HUES6 (cell line): ENCODE results near the gene TMTC2.

ENCODE experiments used
- H3K27ac ChIP-seq: 2 replicates; pipeline ENCODE4 v1.7.0; 2013; ENCODE audit warnings: low read depth, mild to moderate bottlenecking, low read length, inconsistent platforms
- H3K27me3 ChIP-seq: 2 replicates; pipeline ENCODE4 v1.6.1; 2013; ENCODE audit warnings: low read length; ENCODE audit not compliant: control insufficient read depth, insufficient read depth
- H3K36me3 ChIP-seq: 2 replicates; pipeline ENCODE4 v1.6.1; 2013; ENCODE audit warnings: low read length; ENCODE audit not compliant: control insufficient read depth, insufficient read depth
- H3K4me1 ChIP-seq: 2 replicates; pipeline ENCODE4 v1.6.1; 2013; ENCODE audit warnings: low read length; ENCODE audit not compliant: control insufficient read depth, insufficient read depth
- H3K4me3 ChIP-seq: 2 replicates; pipeline ENCODE4 v1.5.1; 2013; ENCODE audit warnings: low read depth, low read length
- H3K9ac ChIP-seq: one replicate; pipeline ENCODE4 v1.6.1; 2013; ENCODE audit warnings: mild to moderate bottlenecking, low read length
- H3K9me3 ChIP-seq: 2 replicates; pipeline ENCODE4 v1.6.1; 2013; ENCODE audit warnings: low read depth, low read length; ENCODE audit not compliant: control insufficient read depth, insufficient read depth

The TMTC2 gene

DNA sequence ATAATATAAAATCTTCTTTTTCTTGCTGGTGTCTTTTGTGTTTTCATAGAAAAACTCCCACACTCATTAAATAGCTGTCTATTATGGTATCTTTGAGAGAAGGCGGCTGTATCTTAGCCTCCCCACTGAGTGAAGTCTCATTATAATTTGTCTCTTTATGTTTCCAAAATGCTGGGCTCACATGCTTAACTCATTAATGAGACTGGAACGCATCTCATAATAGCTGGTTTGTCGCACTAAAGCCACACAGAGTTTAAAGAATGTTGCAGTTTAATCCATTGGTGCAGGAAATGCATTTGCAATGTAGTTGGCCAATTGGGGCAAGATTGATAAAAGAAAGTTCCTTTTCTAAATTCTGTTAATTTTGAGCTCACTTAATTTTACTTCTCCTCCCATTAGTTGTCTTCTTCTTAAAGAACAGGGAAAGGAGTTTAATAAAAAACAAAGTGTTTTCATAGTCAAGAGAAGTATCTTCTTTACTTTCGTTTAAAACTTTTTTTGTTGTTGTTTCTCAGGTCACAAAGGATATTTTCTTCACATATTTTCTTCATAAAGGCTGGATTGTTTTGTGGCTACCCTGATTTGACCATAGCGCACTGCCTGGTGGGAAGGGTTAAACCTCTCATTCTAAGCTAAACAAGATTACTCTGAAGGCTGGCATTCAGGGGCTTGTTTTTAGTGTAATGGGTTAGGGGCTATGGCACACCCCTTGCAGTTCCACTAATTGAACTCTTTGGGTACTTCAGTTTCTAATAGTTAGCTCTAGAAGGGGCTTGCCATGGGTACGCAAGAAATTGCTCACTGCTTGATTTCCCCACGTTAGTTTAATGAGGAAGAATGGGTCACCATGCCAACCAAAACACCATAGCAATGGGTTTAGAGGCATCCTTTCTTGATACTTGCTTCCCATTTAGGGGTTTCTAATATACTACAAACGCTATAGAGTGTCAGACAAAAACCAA lies 197.0 kb downstream of the TMTC2 start:
- Histone ChIP-seq H3K27me3 (no peaks in the 10 kb centered on the region), H3K4me1 (no peaks in the 10 kb centered on the region; the same call in 1 of the 2 replicates), H3K9me3 (no peaks in the 10 kb centered on the region), H3K9ac (no peak overlapping the region), H3K27ac (no peak overlapping the region), H3K36me3 (no peaks in the 10 kb centered on the region), H3K4me3 (no peak overlapping the region)

DNA sequence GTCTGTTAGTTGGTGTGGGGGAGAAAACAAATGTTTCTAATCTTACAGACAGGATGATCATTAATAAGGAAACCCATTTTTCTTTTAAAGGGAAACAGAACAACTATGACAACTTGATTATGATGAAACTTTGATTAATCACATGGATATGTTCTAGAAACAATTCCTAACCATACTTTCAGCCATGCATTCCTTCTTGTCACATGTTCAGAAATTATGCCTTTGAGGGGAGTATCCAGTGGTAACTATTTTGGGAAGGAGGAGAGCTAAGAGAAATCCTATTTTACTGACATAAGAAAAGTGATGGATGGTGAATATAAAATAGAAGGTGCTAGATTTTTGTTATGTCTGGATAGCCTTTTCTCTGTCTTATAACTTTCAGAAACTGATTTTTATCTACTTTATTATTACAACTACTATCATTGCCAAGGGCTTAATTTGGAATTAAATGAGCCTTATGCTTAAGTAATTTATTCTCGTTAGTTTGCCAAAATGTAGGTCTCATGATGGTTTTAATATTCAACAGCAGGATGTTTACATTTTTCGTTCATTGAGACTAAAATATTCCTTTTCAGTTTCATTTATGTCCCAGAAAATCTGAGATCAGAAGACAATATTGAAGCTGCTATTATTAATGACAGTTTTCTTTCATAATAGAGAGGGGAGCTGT lies 200.1 kb downstream of the TMTC2 start:
- H3K9ac ChIP-seq = no peak overlapping the region
- H3K27ac ChIP-seq = no peak overlapping the region
- H3K36me3 ChIP-seq = no peaks in the 10 kb centered on the region
- no peaks in the 10 kb centered on the region for H3K9me3 ChIP-seq
- no peaks in the 10 kb centered on the region for H3K27me3 ChIP-seq
- H3K4me3 ChIP-seq = no peak overlapping the region
- no peaks in the 10 kb centered on the region; the same call in 1 of the 2 replicates for H3K4me1 ChIP-seq

DNA sequence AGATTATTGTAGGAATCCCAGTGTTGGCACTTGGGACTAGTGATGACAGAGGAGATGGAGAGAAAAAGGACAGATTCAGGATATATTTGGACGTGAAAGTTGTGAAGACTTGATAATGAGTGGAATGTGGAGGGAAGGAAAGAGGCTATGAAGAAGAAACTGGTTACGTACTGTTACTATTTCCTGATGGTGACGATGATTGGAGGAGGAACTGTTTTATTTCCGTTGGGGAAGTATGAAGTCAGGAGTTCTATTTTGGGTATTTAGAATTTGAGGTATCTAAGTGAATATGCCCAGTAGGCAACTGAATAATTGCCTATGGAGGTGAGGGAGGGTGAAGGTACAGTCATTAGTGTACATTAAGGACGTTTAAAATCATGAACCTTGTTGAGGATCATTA lies 207.2 kb downstream of the TMTC2 start:
- H3K9ac ChIP-seq = no peak overlapping the region
- no peaks in the 10 kb centered on the region for H3K4me1 ChIP-seq
- H3K4me3 ChIP-seq = no peak overlapping the region
- H3K27ac ChIP-seq = no peak overlapping the region
- no peaks in the 10 kb centered on the region for H3K27me3 ChIP-seq
- no peaks in the 10 kb centered on the region for H3K9me3 ChIP-seq
- no peaks in the 10 kb centered on the region for H3K36me3 ChIP-seq

DNA sequence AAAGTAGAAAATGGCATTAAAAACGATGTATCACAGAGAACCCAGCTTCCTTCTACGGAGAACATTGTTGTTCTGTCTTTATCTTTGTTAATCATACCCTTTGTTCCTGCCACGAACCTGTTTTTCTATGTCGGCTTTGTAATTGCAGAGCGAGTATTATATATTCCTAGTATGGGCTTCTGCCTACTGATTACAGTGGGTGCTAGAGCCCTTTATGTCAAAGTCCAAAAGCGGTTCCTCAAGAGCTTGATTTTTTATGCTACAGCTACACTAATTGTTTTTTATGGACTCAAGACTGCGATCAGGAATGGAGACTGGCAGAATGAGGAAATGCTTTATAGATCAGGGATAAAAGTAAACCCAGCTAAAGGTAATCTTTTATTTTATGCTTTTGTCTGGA lies 209.6 kb downstream of the TMTC2 start:
- no peaks in the 10 kb centered on the region for H3K9me3 ChIP-seq
- no peak overlapping the region for H3K27ac ChIP-seq
- no peak overlapping the region for H3K4me3 ChIP-seq
- H3K9ac ChIP-seq = no peak overlapping the region
- no peaks in the 10 kb centered on the region for H3K27me3 ChIP-seq
- no peaks in the 10 kb centered on the region for H3K4me1 ChIP-seq
- H3K36me3 ChIP-seq = no peaks in the 10 kb centered on the region

DNA sequence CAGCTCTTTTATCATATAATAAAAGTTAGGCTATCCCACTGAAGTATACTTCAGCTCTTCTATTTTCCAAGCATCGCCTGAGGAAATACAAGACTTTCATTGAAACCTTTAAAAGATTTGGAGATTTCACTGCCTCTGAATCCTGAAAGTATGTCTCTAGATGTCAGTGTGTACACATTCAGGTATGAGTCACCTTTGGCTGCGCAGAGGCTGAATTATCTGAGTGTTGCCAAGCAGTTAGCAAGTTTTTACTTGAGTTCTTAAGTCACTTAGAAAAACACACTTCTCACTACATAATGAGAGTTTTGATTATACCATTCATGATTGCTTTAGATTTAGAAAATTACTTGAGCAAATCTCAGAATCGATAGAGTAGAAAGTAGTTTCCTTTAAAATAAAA lies 210.3 kb downstream of the TMTC2 start:
- Histone ChIP-seq H3K9ac (no peak overlapping the region), H3K36me3 (no peaks in the 10 kb centered on the region), H3K4me1 (no peaks in the 10 kb centered on the region), H3K27ac (no peak overlapping the region), H3K27me3 (no peaks in the 10 kb centered on the region), H3K9me3 (no peaks in the 10 kb centered on the region), H3K4me3 (no peak overlapping the region)

DNA sequence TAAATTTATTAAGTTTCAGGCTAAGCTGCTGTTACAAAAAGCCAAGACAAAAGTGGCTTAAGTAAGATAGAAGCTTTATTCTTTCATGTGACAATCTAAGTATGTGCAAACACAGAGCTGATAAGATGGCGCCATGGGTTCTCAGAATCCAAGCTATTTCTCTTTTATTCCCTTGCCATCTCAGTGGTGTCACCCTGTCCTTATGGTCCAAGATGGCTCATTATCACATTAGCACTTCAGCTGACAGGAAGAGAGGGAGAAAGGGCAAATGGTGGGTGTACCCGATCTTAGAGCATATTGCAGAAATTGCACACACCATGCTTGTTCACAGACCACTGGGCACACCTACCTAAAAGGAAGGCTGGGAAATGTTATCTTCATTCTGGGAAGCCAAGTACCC lies 211.7 kb downstream of the TMTC2 start:
- H3K27me3 ChIP-seq = no peaks in the 10 kb centered on the region
- no peaks in the 10 kb centered on the region for H3K36me3 ChIP-seq

DNA sequence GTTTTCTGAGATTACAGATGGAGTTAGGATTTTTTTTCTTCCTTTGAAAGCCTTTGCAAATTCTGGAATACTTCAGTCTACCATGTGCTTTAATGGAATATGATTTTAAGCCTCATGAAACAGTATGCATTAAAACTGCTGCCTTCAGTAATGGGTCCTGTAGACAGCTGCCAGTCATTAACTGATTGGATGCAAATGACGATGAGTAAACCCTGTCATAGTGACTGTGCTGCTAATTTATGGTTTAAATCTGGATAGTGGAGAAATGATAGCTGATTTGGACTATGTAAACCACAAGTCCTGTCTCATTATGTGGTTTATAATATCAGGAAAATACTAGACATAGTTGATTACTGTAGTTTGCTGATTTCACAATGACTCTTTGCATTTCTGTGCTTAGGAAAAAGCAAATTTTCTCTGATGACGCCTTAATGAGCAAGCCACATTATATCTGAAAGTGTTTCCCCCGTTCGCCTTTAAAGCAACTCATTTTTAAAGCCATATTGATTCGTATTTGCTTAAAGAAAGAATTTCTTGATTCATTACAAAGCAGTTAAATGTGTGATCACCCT lies 217.6 kb downstream of the TMTC2 start:
- Histone ChIP-seq H3K4me3 (no peak overlapping the region), H3K27me3 (no peaks in the 10 kb centered on the region), H3K9me3 (no peaks in the 10 kb centered on the region), H3K27ac (no peak overlapping the region), H3K4me1 (no peaks in the 10 kb centered on the region), H3K36me3 (no peaks in the 10 kb centered on the region), H3K9ac (no peak overlapping the region)

More for the DNA sequence above, 211.7 kb downstream of the TMTC2 start:
- Histone ChIP-seq H3K9me3 (no peaks in the 10 kb centered on the region), H3K27ac (no peak overlapping the region), H3K4me3 (no peak overlapping the region), H3K4me1 (no peaks in the 10 kb centered on the region), H3K9ac (no peak overlapping the region)

DNA sequence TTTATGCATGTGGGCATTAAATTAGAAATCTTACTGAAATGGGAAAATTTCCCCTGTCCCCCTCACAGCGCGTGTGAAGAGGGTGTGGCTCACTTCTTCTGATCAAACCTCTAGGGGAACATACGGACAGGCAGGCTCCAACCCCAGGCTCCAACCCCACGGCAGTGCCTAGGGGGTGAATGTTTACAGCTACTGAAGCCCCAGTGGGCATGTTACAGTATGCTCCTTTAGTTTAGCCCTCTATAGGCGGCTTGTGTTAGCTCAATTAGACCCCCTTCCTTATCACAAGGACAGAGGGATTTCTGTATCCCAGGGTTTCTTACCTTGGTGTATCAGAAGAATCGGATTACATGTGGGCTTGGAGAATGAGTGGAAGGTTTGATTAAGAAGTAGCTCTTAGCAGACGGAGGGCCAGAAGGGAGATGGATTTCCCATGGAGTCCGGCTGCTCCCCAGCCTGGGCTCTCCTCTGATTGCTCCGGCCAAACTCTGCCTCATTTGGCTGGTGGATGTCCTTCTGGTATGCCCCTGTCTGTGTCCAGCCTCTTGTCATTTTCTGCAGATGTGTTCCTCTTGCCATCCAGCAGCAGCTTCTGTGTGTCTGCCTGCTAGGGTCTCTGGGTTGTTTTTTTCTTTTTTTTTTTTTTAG lies 223.7 kb downstream of the TMTC2 start:
- Histone ChIP-seq H3K9me3 (no peaks in the 10 kb centered on the region), H3K27ac (no peak overlapping the region), H3K4me3 (no peak overlapping the region), H3K27me3 (no peaks in the 10 kb centered on the region), H3K9ac (no peak overlapping the region), H3K36me3 (no peaks in the 10 kb centered on the region), H3K4me1 (peaks cover 6% of the 10 kb centered on the region; the same call in 1 of the 2 replicates)

DNA sequence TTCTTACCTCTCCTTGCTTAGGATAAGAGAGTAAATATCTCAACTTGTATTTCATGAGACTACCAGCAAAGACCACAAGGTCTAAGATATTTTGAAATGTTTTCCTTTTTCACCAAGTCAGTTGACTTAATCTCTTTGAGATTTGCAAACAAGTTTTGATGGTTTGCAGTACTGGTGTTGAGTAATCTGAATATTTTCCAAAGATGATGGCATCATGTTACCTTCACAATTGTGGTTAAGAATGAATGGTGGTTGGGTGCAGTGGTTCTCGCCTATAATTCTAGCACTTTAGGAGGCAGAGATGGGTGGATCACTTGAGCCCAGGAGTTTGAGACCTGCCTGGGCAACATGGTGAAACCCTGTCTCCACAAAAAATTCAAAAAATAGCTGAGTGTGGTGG lies 225.7 kb downstream of the TMTC2 start:
- Histone ChIP-seq H3K4me1 (peaks cover 6% of the 10 kb centered on the region; the same call in 1 of the 2 replicates), H3K4me3 (no peak overlapping the region), H3K27me3 (no peaks in the 10 kb centered on the region), H3K9me3 (no peaks in the 10 kb centered on the region), H3K36me3 (no peaks in the 10 kb centered on the region), H3K9ac (no peak overlapping the region), H3K27ac (no peak overlapping the region)

DNA sequence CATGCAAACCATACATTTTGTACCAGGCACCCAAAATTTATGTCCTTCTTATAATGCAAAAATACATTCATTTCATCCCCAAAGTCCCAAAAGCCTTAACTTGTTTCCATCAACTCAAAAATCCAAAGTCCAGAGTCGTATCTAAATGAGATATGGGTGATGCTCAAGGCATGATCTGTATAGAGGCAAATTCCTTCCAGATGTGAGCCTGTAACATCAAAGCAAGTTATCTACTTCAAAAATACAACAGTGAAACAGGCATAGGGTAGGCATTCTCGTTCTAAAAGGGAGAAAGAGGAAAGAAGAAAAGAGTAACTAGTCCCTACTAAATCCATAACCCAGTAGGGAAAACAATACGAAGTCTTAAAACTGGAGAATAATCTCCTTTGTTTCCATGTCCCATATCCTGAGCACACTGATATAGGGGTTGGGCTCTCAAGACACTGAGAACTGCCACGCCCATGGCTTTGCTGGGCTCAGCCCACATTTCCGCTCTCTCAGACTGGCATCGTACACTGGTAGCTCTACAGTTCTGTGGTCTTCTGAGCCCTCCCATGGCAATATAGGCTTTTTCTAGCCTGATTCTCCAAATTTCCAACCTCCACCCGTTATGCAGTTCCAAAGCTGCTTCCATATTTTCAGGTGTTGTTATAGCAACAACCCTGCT lies 232.8 kb downstream of the TMTC2 start:
- Histone ChIP-seq H3K4me1 (no peaks in the 10 kb centered on the region), H3K36me3 (no peaks in the 10 kb centered on the region), H3K9ac (no peak overlapping the region), H3K27me3 (no peaks in the 10 kb centered on the region), H3K4me3 (no peak overlapping the region), H3K27ac (no peak overlapping the region), H3K9me3 (no peaks in the 10 kb centered on the region)
